GM23248 (cell line): ENCODE results near the gene CASP7.

Source experiments
- EZH2 ChIP-seq: fragments of 200-600 bp; sonication (generic); IDR thresholded peaks from 2 replicates; pipeline ENCODE4 v1.6.1; 2018; ENCODE audit warnings: antibody characterized with exemption, mild to moderate bottlenecking; ENCODE audit not compliant: insufficient read depth, poor library complexity, severe bottlenecking
- EZH2phosphoT487 ChIP-seq: fragments of 200-600 bp; sonication (generic); IDR thresholded peaks from 2 replicates; pipeline ENCODE4 v1.6.1; 2018; ENCODE audit warnings: antibody characterized with exemption, moderate library complexity, mild to moderate bottlenecking, low read depth; ENCODE audit not compliant: insufficient read depth

DNA sequence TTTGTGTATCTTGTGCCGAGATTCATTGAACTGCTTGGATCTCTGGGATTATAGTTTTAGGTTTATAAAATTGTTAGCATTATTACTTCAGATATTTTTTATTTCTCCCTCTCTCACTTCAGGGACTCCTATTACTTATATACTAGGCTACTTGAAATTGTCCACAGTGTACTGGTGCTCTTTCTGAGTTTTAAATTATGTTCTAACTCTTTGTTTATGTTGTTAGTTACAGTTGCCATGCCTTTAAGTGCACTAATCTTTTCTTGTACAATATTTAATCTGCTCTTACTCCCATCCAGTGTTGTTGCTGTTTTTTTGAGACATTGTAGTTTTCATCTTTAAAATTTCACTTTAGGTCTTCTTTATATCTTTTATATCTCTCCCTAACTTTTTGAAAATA is 84.9 kb downstream of the CASP7 start:
- TF ChIP-seq EZH2, result no peak
- no peak for TF ChIP-seq EZH2phosphoT487
